Parathyroid adenoma (tissue), 2 donors: ENCODE data around the gene SLC17A1.
"Not testable (repeated sequence)": the region's sequence is repeated elsewhere in the genome, so short reads cannot be mapped to it uniquely, and the experiment has no call there.

ENCODE experiments used
- H2AFZ ChIP-seq: fragments of 300-600 bp; sonication (generic); one replicate; pipeline ENCODE4 v1.7.0; 2017; ENCODE audit warnings: antibody characterized with exemption, mild to moderate bottlenecking
- H3K27ac ChIP-seq: fragments of 300-600 bp; sonication (generic); one replicate; pipeline ENCODE4 v1.7.0; 2017
- H3K27me3 ChIP-seq: fragments of 300-600 bp; sonication (generic); one replicate; pipeline ENCODE4 v1.7.0; 2017; ENCODE audit warnings: low read length; ENCODE audit not compliant: control insufficient read depth, insufficient read depth
- H3K36me3 ChIP-seq: fragments of 300-600 bp; sonication (generic); one replicate; pipeline ENCODE4 v1.7.0; 2017; ENCODE audit warnings: low read length; ENCODE audit not compliant: control insufficient read depth, insufficient read depth
- H3K4me1 ChIP-seq: fragments of 300-600 bp; sonication (generic); one replicate; pipeline ENCODE4 v1.7.0; 2017; ENCODE audit warnings: control low read depth
- H3K4me2 ChIP-seq: fragments of 300-600 bp; sonication (generic); one replicate; pipeline ENCODE4 v1.7.0; 2017; ENCODE audit warnings: low read length
- H3K4me3 ChIP-seq: fragments of 300-600 bp; sonication (generic); one replicate; pipeline ENCODE4 v1.7.0; 2017; ENCODE audit warnings: low read depth, low read length
- H3K79me2 ChIP-seq: fragments of 300-600 bp; sonication (generic); one replicate; pipeline ENCODE4 v1.7.0; 2017; ENCODE audit warnings: control low read depth
- H3K9ac ChIP-seq: fragments of 300-600 bp; sonication (generic); one replicate; pipeline ENCODE4 v1.7.0; 2017; ENCODE audit warnings: mild to moderate bottlenecking
- H3K9me3 ChIP-seq: fragments of 300-600 bp; sonication (generic); one replicate; pipeline ENCODE4 v1.7.0; 2017; ENCODE audit warnings: low read length; ENCODE audit not compliant: control insufficient read depth
- TF ChIP-seq, protein P1 (sequence below): fragments of 300-600 bp; sonication (generic); IDR thresholded peaks from one replicate; pipeline ENCODE4 v1.7.0; 2017; ENCODE audit warnings: antibody characterized with exemption, mild to moderate bottlenecking
- donor health status: primary hyperparathyroidism.

Gene SLC17A1

DNA sequence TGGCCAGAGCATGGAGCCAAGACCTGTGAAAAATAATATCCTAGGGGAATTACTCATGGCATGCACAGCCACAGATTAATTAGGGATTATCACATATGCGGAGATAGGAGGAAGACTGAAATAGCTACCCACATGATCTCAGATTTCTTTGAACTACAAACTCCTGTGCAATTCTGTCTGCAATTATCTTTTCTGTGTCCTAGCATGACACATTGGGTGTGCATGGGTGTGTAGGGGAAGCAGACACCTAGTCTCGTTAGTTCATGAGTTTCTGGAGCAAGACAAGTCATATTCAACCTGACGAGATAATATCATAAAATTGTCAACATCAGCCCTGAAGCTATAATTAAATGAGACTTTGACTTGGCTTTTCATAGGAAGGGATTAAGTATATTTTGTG lies 80.9 kb downstream of the SLC17A1 start:
- Histone ChIP-seq H3K4me1 (no peaks in the 10 kb centered on the region), H3K27ac (no peak overlapping the region), H3K4me3 (no peak overlapping the region), H3K4me2 (no peak overlapping the region), H3K9ac (no peak overlapping the region), H2AFZ (no peak overlapping the region), H3K36me3 (no peaks in the 10 kb centered on the region), H3K27me3 (no peaks in the 10 kb centered on the region), H3K79me2 (no peaks in the 10 kb centered on the region), H3K9me3 (no peaks in the 10 kb centered on the region)
- TF ChIP-seq, protein P1, sequence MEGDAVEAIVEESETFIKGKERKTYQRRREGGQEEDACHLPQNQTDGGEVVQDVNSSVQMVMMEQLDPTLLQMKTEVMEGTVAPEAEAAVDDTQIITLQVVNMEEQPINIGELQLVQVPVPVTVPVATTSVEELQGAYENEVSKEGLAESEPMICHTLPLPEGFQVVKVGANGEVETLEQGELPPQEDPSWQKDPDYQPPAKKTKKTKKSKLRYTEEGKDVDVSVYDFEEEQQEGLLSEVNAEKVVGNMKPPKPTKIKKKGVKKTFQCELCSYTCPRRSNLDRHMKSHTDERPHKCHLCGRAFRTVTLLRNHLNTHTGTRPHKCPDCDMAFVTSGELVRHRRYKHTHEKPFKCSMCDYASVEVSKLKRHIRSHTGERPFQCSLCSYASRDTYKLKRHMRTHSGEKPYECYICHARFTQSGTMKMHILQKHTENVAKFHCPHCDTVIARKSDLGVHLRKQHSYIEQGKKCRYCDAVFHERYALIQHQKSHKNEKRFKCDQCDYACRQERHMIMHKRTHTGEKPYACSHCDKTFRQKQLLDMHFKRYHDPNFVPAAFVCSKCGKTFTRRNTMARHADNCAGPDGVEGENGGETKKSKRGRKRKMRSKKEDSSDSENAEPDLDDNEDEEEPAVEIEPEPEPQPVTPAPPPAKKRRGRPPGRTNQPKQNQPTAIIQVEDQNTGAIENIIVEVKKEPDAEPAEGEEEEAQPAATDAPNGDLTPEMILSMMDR: no peak

DNA sequence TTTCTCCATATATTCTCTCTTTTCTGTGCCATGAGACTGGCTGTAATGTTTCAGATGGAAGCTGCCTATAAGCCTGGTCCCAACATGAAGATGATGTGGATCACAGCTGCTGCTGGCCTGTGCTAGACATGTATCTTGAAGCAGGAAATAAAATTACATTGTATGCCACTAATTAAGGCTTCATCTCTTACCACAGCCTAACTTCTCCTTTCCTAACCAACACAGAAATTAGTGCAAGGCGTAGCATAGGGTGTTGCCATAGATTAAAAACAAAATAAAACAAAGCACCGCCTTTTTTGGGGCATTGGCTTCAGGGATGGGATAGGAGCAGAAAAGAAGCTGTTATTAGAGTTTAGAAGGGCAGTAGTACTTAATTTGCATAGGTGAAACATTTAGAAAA lies 82.0 kb downstream of the SLC17A1 start:
- Histone ChIP-seq H3K9me3 (no peaks in the 10 kb centered on the region), H3K79me2 (no peaks in the 10 kb centered on the region), H2AFZ (no peak overlapping the region), H3K4me2 (no peak overlapping the region), H3K9ac (no peak overlapping the region), H3K27me3 (no peaks in the 10 kb centered on the region), H3K27ac (no peak overlapping the region), H3K4me1 (no peaks in the 10 kb centered on the region), H3K36me3 (no peaks in the 10 kb centered on the region), H3K4me3 (no peak overlapping the region)
- TF ChIP-seq, protein P1: no peak

DNA sequence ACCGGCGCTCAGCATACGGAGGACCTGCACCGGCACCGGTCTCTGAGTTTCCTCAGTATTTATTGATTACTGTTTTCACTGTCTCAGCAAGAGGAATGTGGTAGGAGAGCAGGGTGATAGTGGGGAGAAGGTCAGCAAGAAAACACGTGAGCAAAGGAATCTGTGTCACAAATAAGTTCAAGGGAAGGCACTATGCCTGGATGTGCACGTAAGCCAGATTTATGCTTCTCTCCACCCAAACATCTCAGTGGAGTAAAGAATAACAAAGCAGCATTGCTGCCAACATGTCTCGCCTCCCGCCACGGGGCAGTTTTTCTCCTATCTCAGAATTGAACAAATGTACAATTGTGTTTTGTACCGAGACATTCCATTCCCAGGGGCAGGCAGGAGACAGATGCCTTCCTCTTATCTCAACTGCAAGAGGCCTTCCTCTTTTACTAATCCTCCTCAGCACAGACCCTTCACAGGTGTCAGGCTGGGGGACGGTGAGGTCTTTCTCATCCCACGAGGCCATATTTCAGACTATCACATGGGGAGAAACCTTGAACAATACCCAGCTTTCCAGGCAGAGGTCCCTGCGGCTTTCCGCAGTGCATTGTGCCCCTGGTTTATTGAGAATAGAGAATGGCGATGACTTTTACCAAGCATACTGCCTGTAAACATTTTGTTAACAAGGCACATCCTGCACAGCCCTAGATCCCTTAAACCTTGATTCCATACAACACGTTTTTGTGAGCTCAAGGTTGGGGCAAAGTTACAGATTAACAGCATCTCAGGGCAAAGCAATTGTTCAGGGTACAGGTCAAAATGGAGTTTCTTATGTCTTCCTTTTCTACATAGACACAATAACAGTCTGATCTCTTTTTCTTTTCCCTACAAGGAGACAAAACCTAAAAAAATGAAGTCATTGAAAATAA lies 83.0 kb downstream of the SLC17A1 start:
- H3K4me1 ChIP-seq: not testable (repeated sequence)

DNA sequence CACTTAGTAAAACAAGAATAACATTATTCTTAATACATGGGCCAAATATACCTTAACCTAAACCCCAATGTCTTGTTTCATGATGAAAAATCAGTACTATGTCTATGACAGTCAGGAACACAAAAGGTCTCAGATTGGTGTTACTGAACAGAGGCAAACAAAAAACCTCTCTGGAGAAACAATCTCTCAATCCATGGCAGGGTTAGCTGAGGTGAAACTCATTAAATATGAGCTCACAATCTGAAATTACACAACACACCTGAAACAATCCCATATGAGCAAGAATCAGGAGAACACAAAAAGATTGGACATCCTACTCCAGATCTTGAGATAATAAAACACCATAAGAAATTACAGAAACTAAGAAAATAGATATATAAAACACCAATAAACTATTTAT lies 83.8 kb downstream of the SLC17A1 start:
- H3K9me3 ChIP-seq: no peaks in the 10 kb centered on the region
- H3K27ac ChIP-seq: no peak overlapping the region
- TF ChIP-seq, protein P1: no peak
- H3K4me2 ChIP-seq: no peak overlapping the region
- no peaks in the 10 kb centered on the region for H3K79me2 ChIP-seq
- no peak overlapping the region for H3K9ac ChIP-seq
- no peak overlapping the region for H3K4me3 ChIP-seq
- no peak overlapping the region for H2AFZ ChIP-seq
- no peaks in the 10 kb centered on the region for H3K36me3 ChIP-seq
- no peaks in the 10 kb centered on the region for H3K27me3 ChIP-seq
- no peaks in the 10 kb centered on the region for H3K4me1 ChIP-seq

More for the DNA sequence above, 83.0 kb downstream of the SLC17A1 start:
- not testable (repeated sequence) for H3K27me3 ChIP-seq, H3K4me2 ChIP-seq, H3K36me3 ChIP-seq, H3K4me3 ChIP-seq, H2AFZ ChIP-seq, H3K9me3 ChIP-seq, H3K27ac ChIP-seq, H3K9ac ChIP-seq, H3K79me2 ChIP-seq

DNA sequence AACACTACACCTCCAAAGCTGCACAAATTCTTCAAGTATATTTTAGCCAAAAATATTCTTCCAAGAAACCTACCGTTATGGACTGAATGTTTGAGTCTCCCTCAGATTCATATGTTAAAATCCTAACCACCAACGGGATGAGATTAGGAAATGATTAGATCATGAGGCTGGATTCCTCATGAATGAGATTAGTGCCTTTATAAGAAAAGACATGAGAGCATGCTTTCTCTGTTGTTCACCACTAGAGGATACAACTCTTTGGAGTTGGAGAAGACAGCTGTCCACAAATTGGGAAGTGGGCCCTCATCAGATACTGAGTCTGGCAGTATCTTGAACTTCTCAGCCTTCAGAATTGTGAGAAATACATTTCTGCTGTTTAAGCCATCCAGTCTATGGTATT lies 84.4 kb downstream of the SLC17A1 start:
- H3K9ac ChIP-seq: no peak overlapping the region
- TF ChIP-seq, protein P1: no peak
- H3K9me3 ChIP-seq: no peaks in the 10 kb centered on the region

More for the DNA sequence above, 84.4 kb downstream of the SLC17A1 start:
- Histone ChIP-seq H3K4me2 (no peak overlapping the region), H2AFZ (no peak overlapping the region), H3K4me1 (no peaks in the 10 kb centered on the region), H3K36me3 (no peaks in the 10 kb centered on the region), H3K79me2 (no peaks in the 10 kb centered on the region), H3K4me3 (no peak overlapping the region), H3K27me3 (no peaks in the 10 kb centered on the region), H3K27ac (no peak overlapping the region)
